GM18508 (cell line): ENCODE results near the gene SYMPK.
A peak's percentile ranks its signal among the peaks of the same experiment; 100 is the strongest.
"Not testable (repeated sequence)": the region's sequence is repeated elsewhere in the genome, so short reads cannot be mapped to it uniquely, and the experiment has no call there.

ENCODE experiments used
- ATAC-seq: cut with Tn5 transposase; IDR thresholded peaks from one replicate; pipeline ENCODE4 v1.9.1; 2021; ENCODE audit warnings: moderate number of reproducible peaks; ENCODE audit not compliant: insufficient read depth, unreplicated experiment

SYMPK gene

DNA sequence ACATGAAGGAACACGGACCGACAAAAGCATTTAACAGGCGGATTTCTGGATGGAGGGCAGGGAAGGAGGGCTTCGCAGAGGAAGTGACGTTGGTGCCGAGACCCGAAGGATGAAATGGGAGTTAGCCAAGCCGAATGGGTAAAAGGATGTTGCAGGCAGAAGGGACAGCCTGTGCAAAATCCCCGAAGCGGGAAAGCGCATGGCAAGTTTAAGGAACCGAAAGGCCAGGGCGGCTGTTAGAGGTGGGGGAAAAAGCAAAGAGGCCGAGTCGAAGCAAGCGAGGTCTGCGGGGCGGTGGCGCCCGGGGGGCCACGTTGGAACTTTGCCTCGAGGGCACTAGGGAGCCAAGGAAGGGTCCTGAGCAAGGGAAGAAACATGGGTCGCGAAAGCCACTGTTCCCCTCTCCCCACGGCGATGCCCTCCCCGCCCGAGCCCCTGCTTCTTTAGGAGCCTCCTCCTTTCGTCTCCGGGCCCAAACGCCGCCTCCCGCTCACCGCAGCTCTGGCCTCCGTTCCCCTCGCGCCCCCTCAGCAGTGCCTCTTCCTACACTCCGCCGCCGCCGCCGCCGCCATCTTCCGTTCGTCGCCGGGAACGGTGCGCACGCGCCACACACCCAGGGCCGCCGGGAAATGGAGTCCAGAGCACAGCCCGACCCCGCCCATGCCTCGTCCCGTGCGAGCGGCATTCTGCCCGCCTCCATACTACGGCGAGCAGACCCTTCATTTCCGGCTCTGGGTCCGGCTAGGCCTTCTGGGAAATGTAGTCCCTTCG, at the start of gene SYMPK:
Gene SYMPK, minus strand, starts transcription at position 584 of the 771 bp plus-strand sequence. CDS start 8,652 bp downstream, outside the sequence.
- peak; percentile 79 for ATAC-seq

DNA sequence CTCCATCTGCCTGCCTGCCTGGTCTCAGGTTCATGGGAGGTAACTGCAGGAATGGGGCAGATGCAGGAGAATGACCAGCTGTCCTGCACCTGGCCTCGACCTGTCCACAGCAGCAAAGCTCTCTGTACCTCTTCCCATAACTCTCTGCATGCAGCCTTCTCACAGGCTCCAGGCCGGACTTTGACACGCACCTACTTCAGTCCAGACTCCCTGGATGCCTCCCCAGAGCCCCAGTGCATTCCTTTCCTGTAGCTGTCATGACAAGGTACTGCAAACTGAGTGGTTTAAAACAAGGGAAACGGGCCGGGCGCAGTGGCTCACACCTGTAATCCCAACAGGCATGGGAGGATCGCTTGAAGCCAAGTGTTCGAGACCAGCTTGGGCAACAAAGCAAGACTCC, 48.3 kb upstream of the SYMPK start:
- no peak for ATAC-seq

DNA sequence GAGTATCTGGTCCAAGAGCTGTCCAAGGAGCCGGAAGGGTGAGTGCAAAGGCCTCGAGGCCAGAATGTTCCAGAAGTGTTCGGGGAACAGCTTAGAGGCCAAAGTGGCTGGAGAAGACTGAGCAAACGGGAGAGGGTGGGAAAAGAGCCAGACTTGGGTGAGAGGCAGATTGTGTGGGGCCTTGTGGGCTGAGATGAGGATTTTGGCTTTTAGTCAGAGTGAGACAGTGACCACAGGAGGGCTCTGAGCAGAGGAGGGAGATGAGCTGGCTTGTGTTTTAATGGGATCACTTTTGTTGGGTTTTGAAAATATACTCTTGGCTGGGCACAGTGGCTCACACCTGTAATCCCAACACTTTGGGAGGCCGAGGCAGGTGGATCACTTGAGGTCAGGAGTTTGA, 46.0 kb upstream of the SYMPK start:
- no peak for ATAC-seq

DNA sequence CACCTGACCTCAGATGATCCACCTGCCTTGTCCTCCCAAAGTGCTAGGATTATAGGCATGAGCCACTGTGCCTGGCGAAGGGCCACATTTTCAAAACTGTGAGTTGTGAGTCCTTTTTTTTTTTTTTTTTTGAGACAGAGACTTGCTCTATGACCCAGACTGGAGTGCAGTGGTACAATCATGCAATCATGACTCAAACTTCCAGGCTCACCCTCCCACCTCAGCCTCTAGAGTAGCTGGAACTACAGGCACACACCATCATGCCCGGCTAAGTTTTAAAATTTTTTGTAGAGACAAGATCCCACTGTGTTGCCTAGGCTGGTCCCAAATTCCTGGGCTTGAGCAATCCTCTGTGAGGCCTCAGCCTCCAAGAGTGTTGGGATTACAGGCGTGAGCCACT, 43.3 kb upstream of the SYMPK start:
- ATAC-seq = no peak

DNA sequence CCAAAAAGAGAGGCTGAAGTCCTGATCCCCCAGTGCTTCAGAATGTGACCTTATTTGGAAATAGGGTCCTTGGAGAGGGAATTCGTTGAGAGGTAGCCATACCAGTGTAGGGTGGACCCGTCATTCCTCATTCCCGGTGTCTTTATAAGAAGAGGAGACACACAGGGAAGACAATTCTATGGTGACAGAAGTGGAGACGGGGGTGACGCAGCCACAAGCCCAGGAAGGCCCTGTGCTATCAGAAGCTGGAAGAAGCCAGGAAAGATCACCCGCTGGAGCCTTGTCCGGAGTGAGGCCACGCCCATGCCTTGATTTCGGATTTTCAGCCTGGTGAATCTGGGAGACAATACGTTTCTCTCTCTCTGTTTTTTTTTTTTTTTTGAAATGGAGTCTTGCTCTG, 42.1 kb upstream of the SYMPK start:
- no peak for ATAC-seq

DNA sequence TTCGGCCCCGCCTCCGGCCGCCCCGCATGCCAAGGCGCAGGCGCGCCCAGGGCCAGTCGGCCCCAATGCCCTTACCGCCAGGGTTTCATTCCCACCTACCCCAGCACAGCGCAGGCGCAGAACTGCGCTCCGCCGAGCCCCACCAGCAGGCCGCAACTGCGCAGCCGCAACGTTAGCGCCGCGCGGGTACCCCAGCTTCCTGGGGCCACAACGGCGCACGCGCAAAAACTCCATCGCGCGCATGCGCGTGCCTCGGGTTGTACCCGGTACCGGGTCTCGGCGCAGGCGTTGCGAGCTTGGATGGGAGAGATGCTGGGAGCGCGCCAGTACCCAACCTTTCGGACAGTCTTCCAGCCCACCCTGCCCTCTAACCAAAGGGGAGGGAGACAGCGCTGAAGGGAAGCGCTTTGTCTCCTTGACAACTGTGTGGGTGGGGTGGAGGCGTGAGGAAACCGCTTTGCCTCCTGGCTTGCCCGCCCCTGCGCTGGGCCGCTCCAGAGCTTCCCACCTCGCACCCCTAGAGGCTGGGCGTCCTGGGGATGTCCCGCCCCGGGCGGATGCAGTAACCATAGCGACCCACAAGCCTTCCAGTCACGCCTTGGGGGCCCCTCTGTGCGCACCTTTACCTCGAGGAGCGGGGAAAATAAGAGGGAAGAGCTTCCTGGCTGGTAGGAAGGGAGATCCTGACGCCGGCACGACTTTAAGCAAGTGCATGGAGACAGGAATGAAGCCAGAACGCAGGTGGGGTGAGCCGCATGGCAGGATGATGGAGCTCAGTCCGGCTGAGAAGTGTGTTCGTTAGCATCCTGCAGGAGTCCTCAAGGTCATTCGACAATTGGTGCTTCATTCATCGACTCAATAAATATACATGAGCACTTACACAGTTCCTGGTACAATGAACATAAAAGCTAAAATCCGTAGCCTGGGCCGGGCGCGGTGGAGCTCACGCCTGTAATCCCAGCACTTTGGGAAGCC, 40.0 kb upstream of the SYMPK start:
- ATAC-seq = peak; percentile 71

DNA sequence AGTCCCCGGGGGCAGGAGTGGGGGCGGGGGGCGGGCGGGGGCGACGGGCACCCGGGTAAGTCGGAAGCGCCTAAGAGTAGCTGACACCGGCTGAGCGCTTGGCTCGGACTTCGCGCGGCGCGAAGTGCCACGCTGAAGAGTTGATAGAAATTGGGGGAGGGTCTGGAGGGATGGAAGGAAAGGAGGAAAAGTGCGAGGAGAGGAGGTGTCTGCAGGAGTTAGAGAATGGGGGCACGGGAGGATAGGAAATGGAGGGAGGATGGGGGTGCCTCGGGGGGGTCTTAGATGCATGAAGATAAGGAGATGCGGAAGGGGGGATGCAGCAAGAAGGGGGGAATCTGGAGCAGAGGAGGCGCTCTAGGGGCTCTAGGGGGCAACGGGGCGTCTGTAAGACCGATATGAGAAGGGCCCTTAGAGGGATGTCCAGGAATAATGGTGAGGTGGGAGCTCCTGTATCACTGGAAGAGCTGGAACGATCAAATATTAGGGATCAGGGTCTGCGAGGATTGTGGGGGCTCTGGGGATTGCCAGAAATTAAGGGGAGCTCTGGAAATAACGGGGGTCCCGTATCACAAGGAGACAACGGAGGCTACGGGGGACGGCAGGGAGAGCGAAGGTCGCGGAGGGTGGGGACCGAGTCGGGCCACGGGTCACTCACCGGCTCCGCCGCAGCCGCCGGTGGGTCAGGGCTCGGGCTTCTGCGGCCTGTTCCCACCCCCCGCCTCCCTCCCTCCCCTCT, 39.1 kb upstream of the SYMPK start, which contains the start of gene MYPOP:
Gene MYPOP, minus strand, starts transcription at position 702 of the 739 bp plus-strand sequence. CDS start 840 bp downstream, outside the sequence.
- no peak for ATAC-seq

DNA sequence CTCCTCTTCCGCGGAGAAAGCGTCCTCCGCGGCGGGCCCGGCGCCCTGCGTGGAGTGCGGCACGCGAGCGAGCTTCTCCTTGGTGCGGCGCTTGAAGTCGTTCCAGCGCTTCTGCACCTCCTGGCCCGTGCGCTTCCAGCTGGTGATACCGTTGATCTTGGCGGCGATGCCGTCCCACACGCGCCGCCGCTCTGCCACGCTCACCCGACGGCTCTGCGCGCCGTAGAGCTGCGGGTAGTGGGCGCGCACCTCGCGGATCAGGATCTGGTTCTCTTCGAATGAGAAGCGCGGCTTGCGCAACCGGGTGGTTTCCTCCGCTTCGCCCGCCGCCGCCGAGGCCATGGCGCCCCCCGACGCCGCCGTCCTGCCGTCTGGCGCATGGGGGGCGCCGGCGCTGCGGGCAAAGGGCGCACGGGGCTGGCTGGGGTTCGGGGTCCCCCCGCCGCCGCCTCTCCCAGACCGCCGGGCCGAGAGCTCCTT, 38.5 kb upstream of the SYMPK start:
- no peak for ATAC-seq

DNA sequence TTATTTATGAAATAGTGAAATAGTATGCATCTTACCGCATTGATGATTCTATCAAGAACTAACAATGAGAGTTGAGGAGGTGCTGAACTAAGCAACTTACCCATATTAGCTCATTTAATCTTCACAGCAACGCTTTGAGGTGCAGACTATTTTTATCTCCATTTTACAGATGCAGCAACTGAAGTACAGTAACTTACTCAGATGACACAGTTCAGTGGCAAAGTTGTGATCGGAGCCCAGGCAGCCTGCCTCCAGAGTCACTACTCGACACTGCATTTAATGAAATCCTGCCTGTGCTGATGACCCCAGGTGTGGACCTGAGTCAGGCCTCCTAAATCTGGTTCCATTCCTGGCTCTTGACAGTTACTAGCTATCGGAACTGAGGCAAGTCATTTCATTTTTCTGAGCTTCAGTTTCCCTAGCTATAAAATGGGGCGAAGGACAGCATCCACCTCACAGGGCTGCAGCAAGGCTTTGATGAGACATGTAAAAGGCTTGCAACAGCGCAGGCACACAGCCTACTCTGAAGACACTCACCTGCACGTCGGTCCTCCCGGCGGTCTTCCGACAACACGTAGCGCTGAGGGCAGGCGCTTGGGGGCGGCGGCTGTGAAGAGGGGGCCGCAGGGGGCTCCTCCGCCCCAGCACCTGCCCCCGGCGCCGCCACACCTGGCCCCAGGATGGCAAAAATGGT, 37.9 kb upstream of the SYMPK start:
- ATAC-seq = no peak

DNA sequence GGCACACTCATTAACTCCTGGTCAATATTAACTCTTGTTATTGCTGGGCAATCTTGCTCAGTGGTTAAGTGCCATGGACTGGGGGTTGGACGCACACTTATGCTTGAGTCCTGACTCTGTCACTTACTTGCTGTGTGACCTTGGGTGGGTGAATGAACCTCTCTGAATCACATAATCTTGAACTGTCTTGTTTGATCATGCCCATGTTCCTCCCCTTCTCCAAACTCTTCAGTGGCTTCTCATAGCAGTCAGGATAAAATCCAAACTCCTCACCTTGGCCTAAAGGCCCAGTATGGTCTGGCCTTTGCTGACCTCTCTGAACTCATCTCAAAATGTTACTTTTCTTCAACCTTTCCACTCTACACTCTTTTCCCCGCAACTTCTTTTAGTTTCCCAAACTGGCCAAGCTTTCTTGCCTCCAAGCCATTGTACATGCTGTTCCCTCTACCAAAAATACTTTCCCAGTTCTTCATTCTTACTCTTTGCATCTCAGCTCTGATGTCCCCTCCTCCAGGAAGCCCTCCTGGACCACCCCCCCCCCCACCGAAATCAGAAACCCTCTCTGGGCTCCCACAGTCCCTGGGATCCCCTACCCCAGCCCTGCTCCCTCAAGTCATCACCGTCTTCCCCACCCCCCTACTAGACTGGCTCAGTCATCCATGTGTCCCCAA, 37.1 kb upstream of the SYMPK start:
- no peak for ATAC-seq

DNA sequence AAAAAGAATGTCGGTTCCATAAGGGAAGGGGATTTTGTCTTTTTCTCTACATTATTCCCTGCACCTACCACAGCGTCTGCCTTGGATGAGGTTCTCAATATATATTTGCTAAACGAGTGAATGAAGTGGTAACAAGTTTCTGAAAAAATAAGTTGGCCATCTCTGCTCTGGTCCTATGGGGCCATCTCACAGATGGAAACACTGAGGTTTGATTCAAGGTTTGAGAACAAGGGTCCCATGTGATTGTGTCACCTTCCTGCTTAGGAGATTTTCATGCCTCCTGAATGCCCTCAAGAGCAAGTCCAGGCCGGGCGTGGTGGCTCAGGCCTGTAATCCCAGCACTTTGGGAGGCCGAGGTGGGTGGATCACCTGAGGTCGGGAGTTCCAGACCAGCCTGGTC, 36.3 kb upstream of the SYMPK start:
- ATAC-seq = no peak

DNA sequence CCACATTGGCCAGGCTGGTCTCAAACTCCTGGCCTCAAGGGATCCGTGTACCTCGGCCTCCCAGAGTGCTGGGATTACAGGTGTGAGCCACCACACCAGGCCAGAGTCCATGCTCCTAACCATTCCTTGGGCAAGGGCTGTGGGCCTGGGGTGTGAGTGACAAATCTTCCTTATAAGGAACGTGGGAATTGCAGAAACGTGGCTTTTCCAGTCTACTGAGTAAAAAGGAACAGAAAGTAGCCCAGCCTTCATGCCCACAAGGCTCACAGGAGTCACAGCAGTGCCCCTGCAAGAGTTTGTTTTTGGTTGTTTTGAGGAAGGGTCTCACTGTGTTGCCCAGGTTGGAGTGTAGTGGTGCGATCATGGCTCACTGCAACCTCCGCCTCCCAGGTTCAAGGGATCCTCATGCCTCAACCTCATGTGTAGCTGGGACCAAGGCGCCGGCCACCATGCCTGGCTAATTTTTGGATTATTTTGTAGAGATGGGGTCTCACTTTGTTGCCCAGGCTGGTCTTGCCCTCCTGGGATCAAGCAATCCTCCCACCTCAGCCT, 34.4 kb upstream of the SYMPK start:
- no peak for ATAC-seq

DNA sequence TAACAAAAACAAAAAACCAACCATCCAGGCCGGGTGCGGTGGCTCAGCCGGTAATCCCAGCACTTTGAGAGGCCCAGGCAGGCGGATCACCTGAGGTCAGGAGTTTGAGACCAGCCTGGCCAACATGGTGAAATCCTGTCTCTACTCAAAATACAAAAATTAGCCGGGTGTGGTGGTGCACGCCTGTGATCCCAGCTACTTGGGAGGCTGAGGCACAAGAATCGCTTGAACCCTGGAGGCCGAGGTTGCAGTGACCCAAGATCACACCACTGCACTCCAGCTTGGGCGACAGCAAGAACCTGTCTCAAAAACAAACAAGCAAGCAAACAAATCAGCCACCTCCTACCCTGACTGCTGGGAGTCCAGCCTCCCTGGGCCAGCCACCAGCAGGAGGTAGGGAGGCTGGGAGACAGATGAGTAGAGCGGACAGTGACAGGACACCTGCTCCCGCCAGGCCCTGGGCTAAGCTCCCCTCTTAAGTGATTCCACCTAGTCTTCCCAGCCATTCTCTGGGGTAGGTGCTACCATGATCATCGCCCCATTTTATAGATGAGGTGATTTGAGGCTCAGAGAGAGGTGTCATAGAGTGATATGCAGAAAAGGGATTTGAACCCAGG, 33.1 kb upstream of the SYMPK start:
- not testable (repeated sequence) for ATAC-seq

DNA sequence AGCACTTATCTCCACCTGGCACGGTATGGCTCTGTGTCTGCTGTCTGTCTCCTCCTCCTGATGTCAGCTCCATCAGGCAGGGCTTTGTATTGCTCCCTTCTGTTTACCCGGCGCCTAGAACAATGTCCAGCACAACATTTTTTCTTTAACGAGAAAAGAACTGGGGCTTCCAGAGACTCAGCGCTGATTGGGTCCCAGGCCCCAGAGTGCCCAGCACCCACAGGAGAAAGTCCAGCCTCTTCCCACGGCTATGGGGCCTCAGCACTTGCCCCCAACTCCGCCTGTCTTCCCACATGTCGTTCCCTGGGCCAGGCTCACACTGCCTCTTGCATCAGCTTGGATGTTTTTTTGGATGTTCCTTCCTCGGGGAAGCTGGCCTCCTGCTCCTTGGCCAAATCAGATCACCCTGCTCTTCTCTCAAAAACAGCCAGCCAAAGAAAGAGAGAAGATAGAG, 32.6 kb upstream of the SYMPK start:
- no peak for ATAC-seq

DNA sequence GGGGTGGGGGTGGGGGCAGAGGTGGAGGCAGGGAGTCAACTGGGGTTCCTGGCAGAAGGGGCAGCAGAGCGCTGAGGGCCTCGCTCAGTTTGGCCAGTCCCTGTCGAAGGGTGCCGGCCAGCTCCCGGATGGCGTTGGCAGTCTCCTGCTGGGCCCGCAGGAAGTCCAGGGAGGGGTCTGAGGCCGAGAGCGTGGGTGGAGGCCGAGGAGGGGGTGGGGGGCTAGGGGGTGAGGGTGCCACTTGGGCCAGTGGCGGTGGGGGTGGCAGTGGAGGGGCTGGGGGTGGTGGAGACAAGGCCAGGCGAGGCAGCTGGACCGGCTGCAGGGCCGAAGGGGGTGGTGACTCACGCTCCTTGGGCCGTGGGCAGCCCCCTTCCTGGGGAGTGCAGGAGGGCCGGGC, 27.9 kb upstream of the SYMPK start:
- no peak for ATAC-seq

DNA sequence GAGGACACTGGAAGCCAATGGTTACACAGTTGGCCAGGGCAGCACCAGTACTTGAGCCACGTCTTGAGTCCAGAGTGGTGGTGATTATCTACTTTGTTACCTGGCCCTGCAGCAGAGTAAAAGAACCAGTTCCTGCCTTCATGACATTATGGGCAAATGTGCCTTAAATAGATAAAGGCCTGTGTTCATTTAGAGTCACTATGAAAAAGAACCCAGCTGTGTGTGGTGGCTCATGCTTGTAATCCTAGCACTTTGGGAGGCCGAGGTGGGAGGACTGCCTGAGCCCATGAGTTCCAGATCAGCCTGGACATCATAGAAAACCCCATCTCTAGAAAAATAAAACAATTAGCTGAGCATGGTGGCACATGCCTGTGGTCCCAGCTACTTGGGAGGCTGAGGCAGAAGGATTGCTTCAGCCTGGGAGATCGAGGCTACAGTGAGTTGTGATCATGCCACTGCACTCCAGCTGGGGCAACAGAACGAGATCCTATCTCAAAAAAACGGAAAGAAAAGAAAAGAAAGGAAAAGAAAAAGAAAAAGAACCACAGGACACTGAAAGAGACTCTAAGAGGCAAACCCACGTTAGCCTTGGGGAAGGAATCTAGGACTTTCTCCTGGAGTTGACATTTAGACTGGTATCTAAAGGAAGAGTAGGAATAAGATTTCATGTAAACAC, 26.4 kb upstream of the SYMPK start:
- ATAC-seq = no peak

DNA sequence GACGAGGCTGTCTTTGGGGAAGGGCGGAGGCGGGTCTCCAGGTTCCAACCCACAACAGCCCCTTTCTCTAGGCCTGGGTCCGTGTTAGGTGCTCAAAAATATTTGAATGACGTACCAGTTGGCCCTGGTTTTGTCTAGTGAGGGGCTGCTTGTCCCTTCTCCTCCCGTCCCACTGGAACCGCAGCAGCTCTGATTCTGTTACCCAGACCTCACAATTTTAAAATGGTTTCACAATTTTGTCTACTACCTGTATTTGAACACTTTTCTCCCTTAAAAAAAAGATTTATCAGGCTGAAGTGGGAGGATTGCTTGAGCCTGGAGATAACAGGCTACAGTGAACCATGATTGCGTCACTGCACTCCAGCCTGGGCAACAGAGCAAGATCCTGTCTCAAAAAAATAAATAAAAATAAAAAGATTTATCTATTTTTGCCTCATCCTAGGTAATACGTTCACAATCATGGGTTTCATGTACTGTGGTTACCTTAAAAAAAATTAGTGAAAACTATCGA, 24.3 kb upstream of the SYMPK start:
- no peak for ATAC-seq
